DLD1 (cell line): ENCODE data around the gene GNB5.

Experiments
- in situ Hi-C: cut with HindIII; loops from 2 replicates; pipeline ENCODE4 v1.10.0; 2017; ENCODE audit warnings: low sequenced_read_pairs

Gene GNB5

GRCh38 chr15:52146776-52147175 is 44.4 kb downstream of the GNB5 start:
- in situ Hi-C loops, result no loop called here

DNA sequence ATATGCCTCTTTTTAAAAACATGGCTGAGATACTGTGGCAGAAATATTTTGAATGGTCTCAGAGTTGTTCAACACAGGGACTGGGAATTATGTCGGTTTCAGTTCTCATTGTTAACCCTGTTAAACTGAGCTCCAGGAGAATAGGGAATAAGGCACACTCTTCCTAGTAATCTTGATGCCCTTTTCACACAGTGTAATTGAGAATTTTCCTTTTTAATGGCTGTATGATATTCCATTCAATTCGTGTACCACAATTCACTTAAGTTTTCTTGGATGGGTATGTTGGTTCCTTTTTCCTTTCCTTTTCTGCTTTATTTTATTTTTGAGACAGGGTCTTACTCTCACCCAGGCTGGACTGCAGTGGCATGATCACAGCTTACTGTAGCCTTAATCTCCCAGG is 44.9 kb downstream of the GNB5 start:
- in situ Hi-C loops, result no loop called here

GRCh38 chr15:52144656-52145178 is 46.5 kb downstream of the GNB5 start:
- in situ Hi-C loops, result no loop called here

DNA sequence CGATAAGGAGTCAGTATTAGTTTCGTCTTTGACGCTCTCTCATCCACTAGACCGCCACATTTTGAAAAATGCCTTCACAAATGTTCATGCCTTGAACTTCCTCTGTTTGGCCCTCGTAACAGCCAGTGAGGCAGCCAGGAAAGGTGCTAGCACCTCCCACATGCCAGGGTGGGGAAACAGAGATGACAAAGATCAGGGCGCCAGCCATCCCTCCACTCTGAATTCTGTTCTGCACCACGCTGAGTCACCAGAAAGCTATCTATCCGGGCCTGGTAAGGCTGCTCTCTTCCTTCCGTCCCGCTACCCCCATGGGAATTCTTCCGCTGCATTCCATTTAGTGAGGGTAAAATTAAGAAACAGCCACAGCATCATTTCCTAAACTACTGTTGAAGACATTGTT is 47.3 kb downstream of the GNB5 start:
- in situ Hi-C loops, result no loop called here

DNA sequence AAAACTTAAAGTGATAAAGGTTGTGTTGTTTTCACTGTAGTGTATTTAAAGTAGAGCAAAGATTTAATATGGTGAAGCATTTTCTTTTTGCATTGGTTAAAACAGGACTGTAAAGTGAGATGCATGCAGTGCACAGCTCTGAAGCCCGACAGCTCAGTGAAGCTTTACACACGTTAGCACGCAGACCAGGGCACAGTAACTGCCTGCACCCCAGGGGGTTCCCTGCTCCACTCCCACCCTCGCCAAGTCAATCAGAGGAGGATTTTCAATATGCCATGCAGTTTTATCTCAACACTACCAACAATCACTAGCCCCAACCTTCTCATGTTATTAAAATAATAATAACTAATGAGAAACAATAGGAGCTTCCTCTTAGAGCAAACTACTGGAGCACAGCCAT is 50.5 kb downstream of the GNB5 start:
- in situ Hi-C loops, result no loop called here

- in situ Hi-C loops, result no loop called here
Measured at GRCh38 chr15:52139599-52140462, 51.4 kb downstream of the GNB5 start.

- in situ Hi-C loops, result no loop called here
Measured at GRCh38 chr15:52137432-52138357, 53.5 kb downstream of the GNB5 start.

GRCh38 chr15:52136442-52136980 is 54.7 kb downstream of the GNB5 start:
- in situ Hi-C loops, result no loop called here

DNA sequence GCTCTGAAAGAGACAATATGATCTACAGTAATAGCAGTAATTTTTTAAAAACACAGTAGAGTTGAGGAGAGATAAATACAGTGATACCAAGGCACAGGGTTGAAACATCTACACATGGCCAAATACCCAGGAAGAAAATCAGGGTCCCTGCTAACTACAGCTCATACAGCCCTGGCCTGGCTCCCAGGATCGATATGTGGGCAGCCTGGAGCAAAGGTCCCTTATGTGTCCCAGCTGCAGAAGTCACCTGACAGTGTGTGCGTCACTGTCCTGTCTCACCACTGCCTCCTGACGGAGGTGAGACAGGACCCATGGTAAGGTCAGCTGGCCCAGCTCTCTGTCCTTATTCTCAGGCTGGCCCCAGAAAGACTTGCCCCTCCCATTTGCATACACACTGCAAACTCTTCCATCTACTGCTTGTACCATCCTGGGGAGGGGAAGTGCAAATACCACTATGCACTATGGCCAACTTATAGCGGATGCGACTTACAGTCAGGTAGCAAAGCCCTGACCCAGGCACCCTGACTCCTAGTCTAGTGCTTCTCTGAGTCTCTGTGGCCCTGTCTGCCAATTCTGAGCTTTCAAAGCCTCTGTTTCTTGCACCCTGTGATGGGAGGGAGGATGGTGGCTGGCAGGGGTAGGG is 56.6 kb downstream of the GNB5 start:
- in situ Hi-C loops, result no loop called here

DNA sequence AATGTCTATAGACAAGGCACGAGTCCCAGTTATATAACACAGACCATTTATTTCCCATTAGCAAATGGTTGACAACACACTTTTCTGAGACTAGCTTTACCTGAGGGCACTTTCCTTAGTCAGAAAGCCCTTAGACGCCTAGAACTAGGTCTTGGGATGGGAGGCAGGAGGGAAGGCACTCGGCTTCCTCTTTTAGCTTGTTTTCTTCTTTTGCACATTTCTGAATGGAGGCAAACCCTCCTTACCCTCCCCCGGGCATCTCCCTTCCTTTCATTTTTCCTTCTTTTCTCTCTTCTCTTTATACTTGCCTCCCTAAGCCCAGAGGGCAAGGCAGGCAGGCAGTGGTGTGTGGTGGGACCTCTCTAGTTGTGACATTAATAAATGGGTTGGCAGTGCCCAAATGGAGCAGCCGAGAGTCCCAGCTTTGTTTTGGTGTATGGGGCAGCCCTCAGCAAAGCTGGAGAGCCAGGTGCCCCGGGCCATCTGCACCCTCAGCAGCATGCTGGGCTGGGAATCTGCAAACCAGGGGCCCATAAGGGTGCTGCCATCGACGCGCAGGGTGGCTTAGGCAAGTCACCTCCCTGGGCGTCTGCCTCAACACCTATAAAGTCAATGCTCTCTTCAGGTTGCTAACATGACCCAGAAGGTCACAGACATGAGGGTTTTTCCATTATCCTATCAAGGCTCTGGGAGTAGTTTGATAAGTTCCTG is 57.5 kb downstream of the GNB5 start:
- in situ Hi-C loops, result no loop called here

DNA sequence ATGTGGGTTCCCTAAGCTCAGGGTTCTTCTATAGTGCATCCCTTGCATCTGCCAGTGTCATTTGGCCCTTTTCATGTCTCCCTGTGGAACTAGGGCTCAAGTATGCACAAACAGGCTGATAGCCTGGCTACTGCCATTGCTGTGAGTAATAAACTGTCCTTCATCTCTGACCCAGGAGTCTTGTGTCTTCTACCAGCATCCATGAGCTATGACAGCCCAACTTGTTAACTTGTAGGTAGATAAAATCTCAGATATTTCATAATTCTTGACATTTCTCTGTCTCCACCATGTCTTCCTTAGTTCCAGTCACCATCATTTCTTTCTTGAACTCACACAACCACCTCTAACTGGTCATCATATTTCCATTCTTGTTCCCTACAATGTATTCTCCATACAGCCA is 59.1 kb downstream of the GNB5 start:
- in situ Hi-C loops, result no loop called here

DNA sequence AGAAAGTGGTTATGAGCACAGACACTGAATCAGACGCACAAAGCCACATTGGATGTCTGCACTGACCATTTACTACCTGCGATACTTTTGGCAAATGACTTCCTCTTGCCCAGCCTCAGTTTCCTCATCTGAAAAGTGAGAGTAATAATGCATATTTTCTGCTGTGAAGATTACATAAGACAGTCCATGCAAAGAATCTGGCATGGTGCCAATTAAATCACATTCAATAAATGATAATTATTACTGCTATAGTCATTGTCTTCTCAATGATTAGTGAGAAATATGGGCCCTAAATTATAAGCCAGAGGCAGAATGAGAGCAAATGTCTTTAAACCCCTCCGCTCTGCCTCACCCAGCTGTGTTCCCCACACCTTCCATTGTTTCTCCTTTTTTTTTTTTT is 62.6 kb downstream of the GNB5 start:
- in situ Hi-C loops, result no loop called here

DNA sequence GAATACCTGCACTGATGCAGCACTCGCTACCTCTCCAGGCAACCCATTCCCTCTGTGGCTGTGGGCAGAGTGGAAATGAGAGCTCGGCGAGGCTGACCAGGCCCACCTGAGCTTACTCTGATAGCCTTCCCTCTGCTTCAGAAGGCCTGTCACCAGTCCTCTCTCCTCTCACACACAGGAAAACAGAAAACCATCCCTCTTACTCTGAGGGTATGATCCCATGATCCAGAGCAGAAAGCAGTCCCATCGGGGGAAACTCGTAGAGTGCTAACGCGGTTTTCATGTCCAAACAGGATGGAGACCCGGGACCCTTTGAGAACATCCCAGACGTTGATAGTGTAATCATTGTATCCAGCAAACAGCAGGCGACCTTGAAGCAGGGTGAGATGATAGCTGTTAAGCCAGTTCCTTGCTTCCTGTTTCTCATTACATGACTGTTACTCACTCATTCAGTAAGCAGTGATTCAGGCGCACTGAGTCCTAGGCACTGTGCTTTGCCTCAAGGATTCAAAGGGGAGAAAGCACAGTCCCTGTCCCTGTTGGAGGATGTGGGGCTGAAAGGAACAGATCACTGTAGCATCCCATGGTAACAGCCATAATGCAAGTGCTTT is 66.8 kb downstream of the GNB5 start:
- in situ Hi-C loops, result no loop called here

GRCh38 chr15:52121896-52122295 is 69.3 kb downstream of the GNB5 start:
- in situ Hi-C loops, result no loop called here

DNA sequence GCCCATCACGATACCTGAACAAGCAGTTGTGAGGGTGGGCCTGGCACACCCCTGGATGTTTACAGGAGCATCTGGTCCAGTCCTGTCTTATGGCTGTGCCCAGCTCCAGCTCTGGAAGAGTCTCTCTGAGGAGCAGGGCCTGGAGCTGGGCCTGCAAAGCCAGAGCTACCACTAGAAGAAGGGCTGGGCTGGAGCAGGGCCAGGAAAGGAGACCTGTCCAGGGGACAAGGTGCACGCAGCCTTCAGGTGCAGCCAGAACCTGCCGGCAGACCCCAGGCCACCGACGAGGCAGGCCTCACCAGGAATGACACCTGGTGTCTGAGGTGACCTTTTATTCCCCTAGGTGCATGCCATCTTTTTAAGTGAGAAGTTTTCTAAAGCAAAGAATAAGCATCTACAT is 70.2 kb downstream of the GNB5 start:
- in situ Hi-C loops, result no loop called here

GRCh38 chr15:52120488-52120887 is 70.7 kb downstream of the GNB5 start:
- in situ Hi-C loops, result no loop called here

DNA sequence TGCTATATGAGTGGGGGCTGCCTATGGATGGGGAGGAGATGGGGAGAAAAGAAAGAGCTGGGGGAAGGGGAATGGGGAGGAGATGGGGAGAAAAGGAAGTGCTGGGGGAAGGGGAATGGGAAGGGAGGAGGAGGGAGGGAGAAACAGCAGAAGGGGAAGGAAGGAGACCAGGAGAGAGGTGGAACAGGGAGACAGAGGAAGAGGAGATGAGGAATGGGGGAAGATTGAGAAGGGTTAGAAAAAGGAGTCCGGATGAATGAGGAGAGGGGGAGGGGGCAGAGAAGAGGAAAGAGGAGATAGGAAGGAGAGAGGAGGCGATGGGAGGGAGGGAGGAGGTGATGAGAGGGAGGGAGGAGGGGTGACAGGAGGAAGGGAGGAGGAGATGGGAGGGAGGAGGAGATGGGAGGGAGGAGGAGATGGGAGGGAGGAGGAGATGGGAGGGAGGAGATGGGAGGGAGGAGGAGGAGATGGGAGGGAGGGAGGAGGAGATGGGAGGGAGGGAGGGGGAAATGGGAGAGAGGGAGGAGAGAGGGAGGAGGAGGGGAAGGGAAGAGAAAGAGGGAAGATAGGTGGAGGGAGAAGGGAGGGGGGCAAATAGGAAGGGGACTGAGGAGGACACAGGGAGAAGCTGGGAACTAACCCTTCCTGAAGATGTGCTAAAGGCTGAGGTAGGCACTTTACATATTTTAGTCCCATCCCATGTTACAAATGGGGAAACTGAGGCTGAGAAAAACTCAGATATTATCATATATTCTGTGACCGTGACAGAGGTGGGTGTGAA is 72.0 kb downstream of the GNB5 start:
- in situ Hi-C loops, result no loop called here

DNA sequence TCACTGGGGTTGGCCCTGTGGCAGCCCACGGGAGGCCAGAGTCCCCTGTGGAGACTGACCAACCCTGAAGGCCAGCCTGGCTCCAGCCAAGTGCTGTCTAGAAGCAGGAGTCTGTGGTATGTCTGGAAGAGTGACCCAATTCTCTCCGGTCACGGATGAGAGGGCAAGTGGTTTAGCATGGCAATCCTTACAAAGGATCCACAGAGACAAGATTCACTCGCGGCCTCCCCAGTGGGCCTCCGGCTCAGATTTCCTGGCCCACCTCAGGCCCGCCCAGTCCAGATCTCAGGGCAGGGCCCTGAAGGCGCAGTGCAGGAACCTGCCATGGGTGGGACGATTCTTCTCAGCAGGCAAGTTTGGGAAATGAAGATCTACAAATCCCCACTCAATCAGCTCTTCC is 73.6 kb downstream of the GNB5 start:
- in situ Hi-C loops, result no loop called here
